AG09309 (cell line): ENCODE results near the gene SNX14.
A peak's percentile ranks its signal among the peaks of the same experiment; 100 is the strongest.

Experiments
- DNase-seq: peaks from one replicate; pipeline ENCODE4 v3.0.0-alpha.2; 2010; ENCODE audit warnings: low read depth
- H3K4me3 ChIP-seq: 2 replicates; pipeline ENCODE4 v1.5.1; 2011; ENCODE audit warnings: mild to moderate bottlenecking, low read depth, low read length, moderate library complexity; ENCODE audit not compliant: control insufficient read depth
- CTCF ChIP-seq: IDR thresholded peaks from 2 replicates; pipeline ENCODE4 v1.5.1; 2011; ENCODE audit warnings: mild to moderate bottlenecking, low read depth, low read length, inconsistent platforms; ENCODE audit not compliant: insufficient read depth, control insufficient read depth; ENCODE audit errors: missing control alignments

SNX14 gene

GRCh38 chr6:85490516-85491248 lies 103.0 kb downstream of the SNX14 start:
- DNase-seq, result no peak
- H3K4me3 ChIP-seq, result no peak overlapping the region
- TF ChIP-seq CTCF, result no peak

GRCh38 chr6:85484948-85485347 lies 108.7 kb downstream of the SNX14 start:
- no peak for DNase-seq
- no peak for TF ChIP-seq CTCF
- no peak overlapping the region for H3K4me3 ChIP-seq

GRCh38 chr6:85483846-85484245 lies 109.8 kb downstream of the SNX14 start:
- no peak for TF ChIP-seq CTCF
- H3K4me3 ChIP-seq, result no peak overlapping the region
- no peak for DNase-seq

- DNase-seq, result no peak
- TF ChIP-seq CTCF, result peak; percentile 100
- H3K4me3 ChIP-seq, result no peak overlapping the region
These were observed 110.6 kb downstream of the SNX14 start for GRCh38 chr6:85482905-85483700.

- no peak overlapping the region for H3K4me3 ChIP-seq
- no peak for DNase-seq
- no peak for TF ChIP-seq CTCF
These were observed 111.3 kb downstream of the SNX14 start for GRCh38 chr6:85482206-85482904.

GRCh38 chr6:85479208-85479607 lies 114.5 kb downstream of the SNX14 start:
- no peak for TF ChIP-seq CTCF
- no peak overlapping the region for H3K4me3 ChIP-seq
- no peak for DNase-seq
